ENCODE measurements around the gene CENPU. TPM values are rescaled to one million over a fixed set of nuclear protein-coding genes. Genes with fewer than 3 reads are reported as not detected.

CENPU gene
- total RNA-seq, 4 donors from 2014 or later = 1.0 to 3.0 (median 1.8) TPM

GRCh38 chr4:184649971-184650855, 83.7 kb downstream of the CENPU start:
- H3K9me3 ChIP-seq = no peaks in the 10 kb centered on the region
- H3K27ac ChIP-seq = peak overlapping the region; percentile 90 to 99 (median 98)
- TF ChIP-seq EP300 (IDR thresholded peaks at IDR 0.05) (no peak), POLR2A (IDR thresholded peaks at IDR 0.05) (no peak), CTCF (IDR thresholded peaks at IDR 0.05) (no peak)
- peaks cover 0 to 8% (median 0%) of the 10 kb centered on the region in 3 donors for H3K36me3 ChIP-seq
- 23 to 28% methylated on average over 21 of the region's 21 CpGs for WGBS, 2 donors
- peaks cover 0 to 53% (median 31%) of the 10 kb centered on the region in 4 donors for H3K4me1 ChIP-seq
- H3K4me3 ChIP-seq = peak overlapping the region; percentile 54 to 94 (median 80)
- H3K27me3 ChIP-seq = no peaks in the 10 kb centered on the region
- DNase-seq (ENCODE audit: low spot score in 2 of 2) = peak in 1 of 2 donors; percentile 7

GRCh38 chr4:184649026-184649970, 84.6 kb downstream of the CENPU start, which contains the start of the genes CASP3 and PRIMPOL:
CASP3 (minus strand) TSS chr4:184649447; CDS start chr4:184638453, 10,994 bp downstream.
PRIMPOL (plus strand) TSS chr4:184649738; CDS start chr4:184657141, 7,403 bp downstream.
- DNase-seq (ENCODE audit: low spot score in 2 of 2) = peak; percentile 90 to 91
- Histone ChIP-seq H3K4me1 (peaks cover 0 to 53% (median 33%) of the 10 kb centered on the region in 4 donors), H3K27ac (peak within 1 kb of the TSS; percentile 90 to 99 (median 98)), H3K36me3 (no peaks in the 10 kb centered on the region), H3K9me3 (no peaks in the 10 kb centered on the region), H3K27me3 (no peaks in the 10 kb centered on the region), H3K4me3 (peak within 1 kb of the TSS; percentile 88 to 100 (median 94))
- TF ChIP-seq POLR2A (IDR thresholded peaks at IDR 0.05) (peak; percentile 74 to 85), EP300 (IDR thresholded peaks at IDR 0.05) (peak in 1 of 2 donors; percentile 94), CTCF (IDR thresholded peaks at IDR 0.05) (peak in 4 of 5 experiments; percentile 19 to 54 (median 44))
- WGBS, 2 donors = 0 to 2% methylated on average over 28 to 43 of the region's 90 CpGs

- peak overlapping the region; percentile 90 to 99 (median 98) for H3K27ac ChIP-seq
- TF ChIP-seq POLR2A (IDR thresholded peaks at IDR 0.05) (no peak), EP300 (IDR thresholded peaks at IDR 0.05) (no peak), CTCF (IDR thresholded peaks at IDR 0.05) (no peak)
- WGBS, 2 donors = 0% methylated on average over 45 to 52 of the region's 52 CpGs
- peak overlapping the region; percentile 88 to 100 (median 94) for H3K4me3 ChIP-seq
- no peaks in the 10 kb centered on the region for H3K27me3 ChIP-seq
- peaks cover 0 to 57% (median 33%) of the 10 kb centered on the region in 4 donors for H3K4me1 ChIP-seq
- no peaks in the 10 kb centered on the region for H3K36me3 ChIP-seq
- no peaks in the 10 kb centered on the region for H3K9me3 ChIP-seq
- peak; percentile 34 to 37 for DNase-seq (ENCODE audit: low spot score in 2 of 2)
Measured at GRCh38 chr4:184648313-184649025, 85.4 kb downstream of the CENPU start.

GRCh38 chr4:184648054-184648312, 85.9 kb downstream of the CENPU start:
- TF ChIP-seq EP300 (IDR thresholded peaks at IDR 0.05) (no peak), CTCF (IDR thresholded peaks at IDR 0.05) (no peak), POLR2A (IDR thresholded peaks at IDR 0.05) (no peak)
- Histone ChIP-seq H3K27ac (peak overlapping the region in 3 of 4 donors; percentile 98 to 99 (median 99)), H3K4me1 (peaks cover 0 to 53% (median 33%) of the 10 kb centered on the region in 4 donors), H3K27me3 (no peaks in the 10 kb centered on the region), H3K36me3 (no peaks in the 10 kb centered on the region), H3K4me3 (peak overlapping the region; percentile 88 to 100 (median 94)), H3K9me3 (no peaks in the 10 kb centered on the region)
- 4 to 13% methylated on average over 6 of the region's 6 CpGs for WGBS, 2 donors
- DNase-seq (ENCODE audit: low spot score in 2 of 2) = no peak
